WI38 (cell line): ENCODE measurements around the gene IL21R.

ENCODE experiments used
- H3K4me3 ChIP-seq: 2 replicates; pipeline ENCODE4 v1.5.1; 2011; ENCODE audit warnings: low read depth, mild to moderate bottlenecking, control low read depth, low read length
- CTCF ChIP-seq: IDR thresholded peaks from 2 replicates; pipeline ENCODE4 v1.5.1; 2012; ENCODE audit warnings: low read depth, mild to moderate bottlenecking, control low read depth, low read length

Gene IL21R

GRCh38 chr16:27401768-27402568, at the start of gene IL21R:
Gene IL21R, plus strand, starts transcription at chr16:27402174. Its CDS starts 27,898 bp downstream, at chr16:27430072.
- H3K4me3 ChIP-seq, result peak within 1 kb of the TSS; percentile 29
- no peak for TF ChIP-seq CTCF

- TF ChIP-seq CTCF, result no peak
- H3K4me3 ChIP-seq, result no peak overlapping the region
These were observed 48.1 kb upstream of the IL21R start for GRCh38 chr16:27353853-27354252.

- TF ChIP-seq CTCF, result peak; percentile 38; the same call in 1 of the 2 replicates
These were observed 46.4 kb upstream of the IL21R start for GRCh38 chr16:27355610-27356009.

GRCh38 chr16:27356794-27357193, 45.2 kb upstream of the IL21R start:
- H3K4me3 ChIP-seq, result no peak overlapping the region
- TF ChIP-seq CTCF, result no peak

More at GRCh38 chr16:27355610-27356009, 46.4 kb upstream of the IL21R start:
- no peak overlapping the region for H3K4me3 ChIP-seq

GRCh38 chr16:27359051-27359450, 42.9 kb upstream of the IL21R start:
- TF ChIP-seq CTCF, result no peak
- no peak overlapping the region for H3K4me3 ChIP-seq

- no peak for TF ChIP-seq CTCF
- no peak overlapping the region for H3K4me3 ChIP-seq
These were observed 42.4 kb upstream of the IL21R start for GRCh38 chr16:27359615-27360014.

- no peak overlapping the region for H3K4me3 ChIP-seq
- TF ChIP-seq CTCF, result no peak
These were observed 40.0 kb upstream of the IL21R start for GRCh38 chr16:27361987-27362386.
